ENCODE measurements around the gene UBTD2. TPM values are rescaled to one million over a fixed set of nuclear protein-coding genes. Genes with fewer than 3 reads are reported as not detected.

Gene UBTD2
- total and polyA plus RNA-seq, 2 donors (not counting 1 experiment from before 2014, with no cell fraction given): 1.4 to 9.2 TPM

DNA sequence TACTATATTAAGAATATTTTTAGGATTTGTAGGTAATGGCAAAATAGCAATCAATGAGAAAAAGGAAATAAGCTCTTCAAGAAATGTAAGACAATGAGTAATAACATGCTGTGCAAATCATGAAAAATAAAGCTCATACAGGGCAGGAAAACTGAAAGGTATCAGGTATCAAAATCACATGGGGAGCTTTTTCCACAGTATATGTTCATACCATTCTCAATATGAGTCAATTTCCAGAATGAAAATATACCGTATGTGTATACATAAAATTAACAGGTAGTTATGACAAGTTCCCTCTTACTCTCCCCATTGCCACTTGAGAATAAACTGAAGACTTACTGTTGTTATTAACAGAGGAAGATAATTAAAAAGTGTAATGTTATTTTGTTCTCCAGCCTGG, 53.7 kb downstream of the UBTD2 start:
- H3K4me3 ChIP-seq (ENCODE audit: control extremely low read depth in 1 of 5, extremely low read depth in 1 of 5, insufficient read depth in 1 of 5, low read depth in 2 of 5, low read length in 4 of 5): no peak overlapping the region
- H3K36me3 ChIP-seq (replicated peaks in 1 of 2; ENCODE audit: control extremely low read depth in 1 of 2, control insufficient read depth in 1 of 2, extremely low read depth in 1 of 2, insufficient read depth in 2 of 2, low read length in 1 of 2): peaks cover 1 to 17% of the 10 kb centered on the region in 2 experiments
- no peak for TF ChIP-seq EZH2 (IDR thresholded peaks at IDR 0.05; ENCODE audit: borderline replicate concordance, insufficient read depth, low read depth, low read length, poor library complexity, severe bottlenecking)
- TF ChIP-seq, protein P1, sequence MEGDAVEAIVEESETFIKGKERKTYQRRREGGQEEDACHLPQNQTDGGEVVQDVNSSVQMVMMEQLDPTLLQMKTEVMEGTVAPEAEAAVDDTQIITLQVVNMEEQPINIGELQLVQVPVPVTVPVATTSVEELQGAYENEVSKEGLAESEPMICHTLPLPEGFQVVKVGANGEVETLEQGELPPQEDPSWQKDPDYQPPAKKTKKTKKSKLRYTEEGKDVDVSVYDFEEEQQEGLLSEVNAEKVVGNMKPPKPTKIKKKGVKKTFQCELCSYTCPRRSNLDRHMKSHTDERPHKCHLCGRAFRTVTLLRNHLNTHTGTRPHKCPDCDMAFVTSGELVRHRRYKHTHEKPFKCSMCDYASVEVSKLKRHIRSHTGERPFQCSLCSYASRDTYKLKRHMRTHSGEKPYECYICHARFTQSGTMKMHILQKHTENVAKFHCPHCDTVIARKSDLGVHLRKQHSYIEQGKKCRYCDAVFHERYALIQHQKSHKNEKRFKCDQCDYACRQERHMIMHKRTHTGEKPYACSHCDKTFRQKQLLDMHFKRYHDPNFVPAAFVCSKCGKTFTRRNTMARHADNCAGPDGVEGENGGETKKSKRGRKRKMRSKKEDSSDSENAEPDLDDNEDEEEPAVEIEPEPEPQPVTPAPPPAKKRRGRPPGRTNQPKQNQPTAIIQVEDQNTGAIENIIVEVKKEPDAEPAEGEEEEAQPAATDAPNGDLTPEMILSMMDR (IDR thresholded peaks at IDR 0.05): no peak
- no CpG with 5 or more reads among the region's 1 CpG for WGBS (ENCODE audit: insufficient coverage)
- H3K79me2 ChIP-seq (ENCODE audit: control insufficient read depth, insufficient read depth, low read length): no peaks in the 10 kb centered on the region
- CTCF ChIA-PET: no interaction called here
- Mint-ChIP-seq H3K9me3 (ENCODE audit: insufficient read depth) (no peaks in the 10 kb centered on the region), H3K27ac (no peak overlapping the region), H3K4me3 (no peak overlapping the region), H3K4me1 (no peaks in the 10 kb centered on the region), H3K27me3 (no peaks in the 10 kb centered on the region)
- H4K20me1 ChIP-seq (ENCODE audit: control insufficient read depth, insufficient read depth, low read length, poor library complexity, severe bottlenecking): no peaks in the 10 kb centered on the region
- no peak for DNase-seq
- intact Hi-C loops (cut with micrococcal nuclease): no loop called here
- ATAC-seq (ENCODE audit: low read depth): no peak
- no peak overlapping the region for H3K27ac ChIP-seq (ENCODE audit: low read length in 2 of 2)
- no peaks in the 10 kb centered on the region for H3K27me3 ChIP-seq (replicated peaks in 1 of 4; ENCODE audit: control extremely low read depth in 1 of 4, control insufficient read depth in 3 of 4, insufficient read depth in 4 of 4, low read length in 3 of 4)
- no peak overlapping the region for H3K4me2 ChIP-seq (replicated peaks; ENCODE audit: low read depth, low read length, poor library complexity, severe bottlenecking)
- no peaks in the 10 kb centered on the region for H3K4me1 ChIP-seq (ENCODE audit: control insufficient read depth in 2 of 2, insufficient read depth in 2 of 2, low read length in 2 of 2)
- H3K9me3 ChIP-seq (ENCODE audit: control extremely low read depth in 1 of 3, control insufficient read depth in 2 of 3, insufficient read depth in 1 of 3, low read length in 2 of 3): no peaks in the 10 kb centered on the region
- no peak overlapping the region for H2AFZ ChIP-seq (ENCODE audit: insufficient read depth, low read depth, low read length, poor library complexity, severe bottlenecking)
- POLR2A ChIA-PET: no interaction called here
- no peak overlapping the region for H3K9ac ChIP-seq (ENCODE audit: low read length)

DNA sequence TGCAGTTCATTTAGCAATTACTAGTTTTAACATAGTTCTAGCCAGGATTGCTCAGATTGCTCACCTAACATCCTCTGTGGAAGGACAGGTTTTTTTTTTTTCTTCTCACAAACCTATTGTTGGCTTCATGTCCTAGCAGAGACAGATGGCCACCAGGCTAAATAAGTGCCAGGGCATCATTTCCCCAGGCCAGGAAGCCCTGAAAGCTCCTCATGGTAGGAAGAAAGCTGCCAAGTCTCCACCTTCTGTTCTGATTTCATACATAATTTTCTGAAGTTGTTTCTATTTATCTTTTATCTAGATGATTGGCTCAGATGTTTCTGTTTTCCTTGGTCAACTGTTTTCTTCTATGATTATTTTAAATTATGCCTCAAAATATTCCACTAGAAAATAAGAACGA, 58.6 kb downstream of the UBTD2 start:
- peaks cover 10% of the 10 kb centered on the region for H3K4me1 Mint-ChIP-seq
- H3K79me2 ChIP-seq (ENCODE audit: control insufficient read depth, insufficient read depth, low read length): no peaks in the 10 kb centered on the region

More for the DNA sequence above, 58.6 kb downstream of the UBTD2 start:
- ChIA-PET CTCF (interaction anchor here (0.7 kb wide), 1 partner anchor 318 kb away, joined by 5 read pairs; no protein-coding TSS in a partner anchor), POLR2A (no interaction called here)
- no peak overlapping the region for H3K27ac Mint-ChIP-seq
- H3K27me3 Mint-ChIP-seq: no peaks in the 10 kb centered on the region
- no peak overlapping the region for H3K27ac ChIP-seq (ENCODE audit: low read length in 2 of 2)
- no peak overlapping the region for H3K9ac ChIP-seq (ENCODE audit: low read length)
- TF ChIP-seq, protein P1 (IDR thresholded peaks at IDR 0.05): no peak
- no peak for TF ChIP-seq EZH2 (IDR thresholded peaks at IDR 0.05; ENCODE audit: borderline replicate concordance, insufficient read depth, low read depth, low read length, poor library complexity, severe bottlenecking)
- no peak overlapping the region for H3K4me3 ChIP-seq (ENCODE audit: control extremely low read depth in 1 of 5, extremely low read depth in 1 of 5, insufficient read depth in 1 of 5, low read depth in 2 of 5, low read length in 4 of 5)
- peaks cover 3 to 4% of the 10 kb centered on the region in 2 donors for H3K4me1 ChIP-seq (ENCODE audit: control insufficient read depth in 2 of 2, insufficient read depth in 2 of 2, low read length in 2 of 2)
- peaks cover 1 to 16% of the 10 kb centered on the region in 2 experiments for H3K36me3 ChIP-seq (replicated peaks in 1 of 2; ENCODE audit: control extremely low read depth in 1 of 2, control insufficient read depth in 1 of 2, extremely low read depth in 1 of 2, insufficient read depth in 2 of 2, low read length in 1 of 2)
- no peak overlapping the region for H3K4me3 Mint-ChIP-seq
- no peak for DNase-seq
- no peak for ATAC-seq (ENCODE audit: low read depth)
- no peak overlapping the region for H3K4me2 ChIP-seq (replicated peaks; ENCODE audit: low read depth, low read length, poor library complexity, severe bottlenecking)
- no peaks in the 10 kb centered on the region for H3K9me3 ChIP-seq (ENCODE audit: control extremely low read depth in 1 of 3, control insufficient read depth in 2 of 3, insufficient read depth in 1 of 3, low read length in 2 of 3)
- WGBS (ENCODE audit: insufficient coverage): no CpG with 5 or more reads among the region's 1 CpG
- H3K27me3 ChIP-seq (replicated peaks in 1 of 4; ENCODE audit: control extremely low read depth in 1 of 4, control insufficient read depth in 3 of 4, insufficient read depth in 4 of 4, low read length in 3 of 4): no peaks in the 10 kb centered on the region
- no peaks in the 10 kb centered on the region for H3K9me3 Mint-ChIP-seq (ENCODE audit: insufficient read depth)
- intact Hi-C loops (cut with micrococcal nuclease): no loop called here
- H2AFZ ChIP-seq (ENCODE audit: insufficient read depth, low read depth, low read length, poor library complexity, severe bottlenecking): no peak overlapping the region
- no peaks in the 10 kb centered on the region for H4K20me1 ChIP-seq (ENCODE audit: control insufficient read depth, insufficient read depth, low read length, poor library complexity, severe bottlenecking)

Data from B cell (primary cell).